MCF 10A (cell line): ENCODE results near the gene USH2A. TPM values are rescaled to one million over a fixed set of nuclear protein-coding genes. Genes with fewer than 3 reads are reported as not detected.

Experiments used
- BruUV-seq: library from RNA; stranded (reverse); fragments of 400-500 nt; replicated peaks from 2 replicates; lab custom pipeline; 2021; lab: Mats Ljungman, UMichigan
- CTCF ChIA-PET: fragments of 300-600 bp; sonication (Branson Sonifier 250); formaldehyde crosslinking; extraction: SDS; loops from one replicate; lab custom pipeline; 2021; ENCODE audit warnings: antibody characterized with exemption, inconsistent platforms; lab: Yijun Ruan, JAX
- POLR2A ChIA-PET: fragments of 300-600, 350-650 bp; sonication (Branson Sonifier 250); formaldehyde crosslinking; extraction: SDS; loops from one replicate; lab custom pipeline; 2020; ENCODE audit warnings: antibody characterized with exemption, inconsistent platforms; lab: Yijun Ruan, JAX
- DNase-seq: peaks from one replicate; pipeline ENCODE4 v3.0.0-alpha.2; 2018; ENCODE audit not compliant: unreplicated experiment
- H3K27ac Mint-ChIP-seq: one replicate; pipeline ENCODE4 v1.8.0; 2022; ENCODE audit warnings: mild to moderate bottlenecking, low read depth, mixed read lengths; ENCODE audit not compliant: unreplicated experiment
- H3K27me3 Mint-ChIP-seq: one replicate; pipeline ENCODE4 v1.8.0; 2022; ENCODE audit warnings: mixed read lengths; ENCODE audit not compliant: insufficient read depth, unreplicated experiment
- H3K36me3 Mint-ChIP-seq: one replicate; pipeline ENCODE4 v1.8.0; 2022; ENCODE audit warnings: mild to moderate bottlenecking, moderate library complexity, mixed read lengths; ENCODE audit not compliant: insufficient read depth, unreplicated experiment
- H3K4me1 Mint-ChIP-seq: one replicate; pipeline ENCODE4 v1.8.0; 2022; ENCODE audit warnings: mixed read lengths; ENCODE audit not compliant: insufficient read depth, unreplicated experiment
- H3K4me3 Mint-ChIP-seq: one replicate; pipeline ENCODE4 v1.8.0; 2022; ENCODE audit warnings: mild to moderate bottlenecking, moderate library complexity, mixed read lengths; ENCODE audit not compliant: unreplicated experiment
- H3K9me3 Mint-ChIP-seq: one replicate; pipeline ENCODE4 v1.8.0; 2022; ENCODE audit warnings: mixed read lengths; ENCODE audit not compliant: unreplicated experiment
- intact Hi-C: fragments of 100-400 bp; cut with micrococcal nuclease; formaldehyde crosslinking; loops from 2 replicates; pipeline ENCODE4 v1.14.1; 2022
- total RNA-seq: library from RNA; stranded (reverse); gene quantifications from 2 replicates; pipeline ENCODE4 v1.2.3, GENCODE V29; 2022
- TF ChIP-seq, protein P1 (sequence below): fragments of 200-600 bp; IDR thresholded peaks from one replicate; pipeline ENCODE4 v1.8.0; 2022; ENCODE audit warnings: antibody characterized with exemption, mild to moderate bottlenecking; ENCODE audit not compliant: unreplicated experiment

The USH2A gene
- total RNA-seq, 1 experiment from 2014 or later, result not detected

DNA sequence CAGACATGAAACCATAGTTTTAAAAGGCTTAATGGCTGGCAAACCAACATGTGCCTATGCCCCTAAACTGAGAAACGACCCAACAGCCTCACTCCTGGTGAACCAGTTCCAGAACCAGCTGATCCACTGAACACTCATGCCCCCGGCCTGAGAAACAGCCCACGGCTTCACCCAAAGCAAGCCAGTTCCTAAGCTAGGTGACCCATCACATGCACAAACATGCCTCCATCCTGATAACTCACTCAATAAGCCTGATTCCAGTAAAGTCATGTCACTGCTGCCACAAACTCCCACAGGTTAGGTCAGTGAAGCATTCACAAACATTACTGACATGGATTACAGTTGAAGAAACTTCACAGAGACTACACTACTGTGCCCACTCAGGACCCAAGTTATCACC is 161.6 kb downstream of the USH2A start:
- POLR2A ChIA-PET, result interaction anchor here (0.6 kb wide), 1 partner anchor 38 kb away, joined by 4 read pairs; no protein-coding TSS in a partner anchor
- CTCF ChIA-PET, result interaction anchor here (0.9 kb wide), 1 partner anchor 11 kb away, joined by 3 read pairs; no protein-coding TSS in a partner anchor
- intact Hi-C loops, result no loop called here
- no peaks in the 10 kb centered on the region for H3K9me3 Mint-ChIP-seq
- no peak overlapping the region for H3K4me3 Mint-ChIP-seq
- TF ChIP-seq, protein P1, sequence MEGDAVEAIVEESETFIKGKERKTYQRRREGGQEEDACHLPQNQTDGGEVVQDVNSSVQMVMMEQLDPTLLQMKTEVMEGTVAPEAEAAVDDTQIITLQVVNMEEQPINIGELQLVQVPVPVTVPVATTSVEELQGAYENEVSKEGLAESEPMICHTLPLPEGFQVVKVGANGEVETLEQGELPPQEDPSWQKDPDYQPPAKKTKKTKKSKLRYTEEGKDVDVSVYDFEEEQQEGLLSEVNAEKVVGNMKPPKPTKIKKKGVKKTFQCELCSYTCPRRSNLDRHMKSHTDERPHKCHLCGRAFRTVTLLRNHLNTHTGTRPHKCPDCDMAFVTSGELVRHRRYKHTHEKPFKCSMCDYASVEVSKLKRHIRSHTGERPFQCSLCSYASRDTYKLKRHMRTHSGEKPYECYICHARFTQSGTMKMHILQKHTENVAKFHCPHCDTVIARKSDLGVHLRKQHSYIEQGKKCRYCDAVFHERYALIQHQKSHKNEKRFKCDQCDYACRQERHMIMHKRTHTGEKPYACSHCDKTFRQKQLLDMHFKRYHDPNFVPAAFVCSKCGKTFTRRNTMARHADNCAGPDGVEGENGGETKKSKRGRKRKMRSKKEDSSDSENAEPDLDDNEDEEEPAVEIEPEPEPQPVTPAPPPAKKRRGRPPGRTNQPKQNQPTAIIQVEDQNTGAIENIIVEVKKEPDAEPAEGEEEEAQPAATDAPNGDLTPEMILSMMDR, result no peak
- H3K27me3 Mint-ChIP-seq, result peaks cover 97% of the 10 kb centered on the region
- H3K4me1 Mint-ChIP-seq, result no peaks in the 10 kb centered on the region
- no TSS peak for BruUV-seq
- DNase-seq, result no peak
- no peak overlapping the region for H3K27ac Mint-ChIP-seq
- no peaks in the 10 kb centered on the region for H3K36me3 Mint-ChIP-seq

DNA sequence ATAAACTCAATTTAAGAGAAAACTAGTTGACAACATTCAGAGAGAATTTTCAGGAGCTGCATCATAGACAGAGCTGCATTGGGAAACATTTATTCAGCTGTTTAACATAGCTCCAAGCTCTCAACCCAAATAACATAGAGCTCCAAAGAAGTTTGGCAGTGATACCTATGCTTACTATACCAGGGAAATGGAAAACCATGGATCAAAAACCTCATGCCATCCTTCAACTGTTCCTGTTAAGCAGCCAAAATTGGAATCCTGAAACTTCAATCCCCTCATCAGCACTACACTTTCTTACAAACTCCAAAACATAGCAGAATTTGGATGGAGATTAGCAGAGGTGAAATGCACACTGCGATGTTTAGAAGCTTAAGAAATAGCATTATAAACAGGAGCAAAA is 164.4 kb downstream of the USH2A start:
- Mint-ChIP-seq H3K27ac (no peak overlapping the region), H3K27me3 (peaks cover 99% of the 10 kb centered on the region), H3K9me3 (no peaks in the 10 kb centered on the region), H3K4me1 (no peaks in the 10 kb centered on the region), H3K36me3 (no peaks in the 10 kb centered on the region), H3K4me3 (no peak overlapping the region)
- intact Hi-C loops, result no loop called here
- no TSS peak for BruUV-seq
- ChIA-PET POLR2A (no interaction called here), CTCF (interaction anchor here (0.5 to 2.8 kb wide), 3 partner anchors 37 to 1095 kb away, joined by 3 to 14 read pairs (median 3); no protein-coding TSS in a partner anchor)
- TF ChIP-seq, protein P1, result no peak
- DNase-seq, result no peak

DNA sequence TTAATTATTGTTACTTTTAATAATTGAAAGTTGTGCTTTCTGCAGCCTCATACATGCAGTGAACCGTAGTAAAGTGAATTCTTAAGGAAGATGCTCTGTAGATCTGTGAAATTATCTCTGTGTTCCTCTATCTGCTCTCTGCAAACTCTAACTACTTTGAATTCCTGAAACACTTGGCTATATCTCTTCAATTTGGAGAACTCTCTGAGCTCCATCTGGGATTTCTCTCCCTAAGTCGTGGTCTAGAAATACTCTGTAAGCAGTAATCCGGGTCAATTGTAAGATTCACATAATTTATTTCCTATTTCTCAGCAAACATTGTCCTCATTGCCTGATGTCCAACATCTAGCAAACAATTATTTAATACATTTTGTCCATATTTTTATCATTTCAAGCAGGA is 164.9 kb downstream of the USH2A start:
- H3K4me1 Mint-ChIP-seq, result no peaks in the 10 kb centered on the region
- TF ChIP-seq, protein P1, result no peak
- ChIA-PET POLR2A (no interaction called here), CTCF (interaction anchor here (0.5 to 2.8 kb wide), 4 partner anchors 20 to 1095 kb away, joined by 3 to 14 read pairs (median 3); no protein-coding TSS in a partner anchor)
- H3K36me3 Mint-ChIP-seq, result no peaks in the 10 kb centered on the region
- BruUV-seq, result no TSS peak
- no peak overlapping the region for H3K27ac Mint-ChIP-seq
- no peaks in the 10 kb centered on the region for H3K9me3 Mint-ChIP-seq
- intact Hi-C loops, result no loop called here
- no peak for DNase-seq
- H3K4me3 Mint-ChIP-seq, result no peak overlapping the region
- H3K27me3 Mint-ChIP-seq, result peaks cover 99% of the 10 kb centered on the region

DNA sequence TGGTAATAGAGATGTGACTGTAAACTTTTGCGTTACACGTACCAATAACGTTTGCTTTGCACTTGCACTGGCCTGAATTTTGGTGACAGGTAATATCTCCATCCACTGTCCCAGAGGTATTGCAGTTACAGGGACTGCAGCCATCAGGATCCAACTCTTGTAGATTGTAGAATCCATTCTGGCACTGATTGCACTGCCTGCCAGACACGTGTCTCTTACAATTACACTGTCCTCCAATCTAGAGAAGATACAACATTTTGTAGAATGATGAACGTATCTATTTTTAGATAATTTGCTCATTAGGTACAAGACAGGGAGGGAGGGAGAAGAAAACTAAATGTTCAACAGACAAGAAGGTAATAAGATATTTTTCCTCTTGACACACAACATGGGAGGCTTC is 172.4 kb downstream of the USH2A start:
- CTCF ChIA-PET, result interaction anchor here (3.1 kb wide), 1 partner anchor 30 kb away, joined by 10 read pairs; no protein-coding TSS in a partner anchor
- H3K4me3 Mint-ChIP-seq, result no peak overlapping the region
- POLR2A ChIA-PET, result no interaction called here
- intact Hi-C loops, result no loop called here
- no peaks in the 10 kb centered on the region for H3K9me3 Mint-ChIP-seq
- no peaks in the 10 kb centered on the region for H3K4me1 Mint-ChIP-seq
- TF ChIP-seq, protein P1, result no peak
- no TSS peak for BruUV-seq
- DNase-seq, result no peak
- H3K27me3 Mint-ChIP-seq, result peaks cover 85% of the 10 kb centered on the region
- no peak overlapping the region for H3K27ac Mint-ChIP-seq
- H3K36me3 Mint-ChIP-seq, result no peaks in the 10 kb centered on the region
